ENCODE results near the gene GORASP2. TPM values are rescaled to one million over a fixed set of nuclear protein-coding genes. Genes with fewer than 3 reads are reported as not detected.

The GORASP2 gene
- total and polyA plus RNA-seq, 2 of the 8 experiments (the other 6 are each of a cell fraction or from before 2014, with no cell fraction given): 86.8 to 214 TPM

DNA sequence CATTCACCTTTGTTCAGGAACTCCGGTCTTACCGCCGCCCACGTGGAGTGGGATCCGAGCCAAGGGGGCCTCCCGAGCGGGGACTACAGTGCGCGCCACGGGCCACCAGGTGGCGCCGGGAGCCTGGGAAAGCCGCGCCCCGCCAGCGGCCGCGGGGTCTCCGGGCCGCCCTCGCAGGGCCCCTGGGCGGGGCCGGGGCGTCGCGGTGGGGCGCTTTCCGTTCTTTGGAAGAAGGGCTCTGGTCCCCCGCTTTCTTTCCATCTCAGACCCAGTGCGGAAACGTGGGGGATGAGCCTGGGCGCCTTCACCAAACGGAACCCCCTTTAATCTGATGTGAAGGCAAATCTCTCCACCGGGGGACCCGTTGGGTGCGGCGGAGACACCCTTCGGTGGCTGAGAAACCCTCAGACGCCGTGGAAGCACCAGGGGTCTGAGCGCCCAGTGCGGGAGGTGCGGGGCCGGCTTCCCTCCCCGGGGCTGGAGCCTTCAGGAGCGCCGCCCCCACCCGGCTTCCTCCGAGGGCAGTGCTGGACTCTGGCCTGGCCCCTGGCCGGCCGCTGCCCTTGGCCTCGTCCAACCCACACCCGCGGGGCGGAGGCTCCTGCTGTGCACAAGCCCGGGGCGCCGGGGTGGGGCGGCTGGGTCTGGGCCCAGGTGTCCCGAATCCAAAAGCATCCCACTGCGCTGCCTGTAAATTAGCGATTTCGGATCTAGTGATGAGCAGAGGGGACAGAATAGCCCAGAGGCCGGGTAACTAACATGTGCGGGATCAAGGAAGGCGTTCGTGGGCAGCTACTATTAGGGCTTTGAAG is 44.6 kb downstream of the GORASP2 start (continued):
- TF ChIP-seq, protein P1, sequence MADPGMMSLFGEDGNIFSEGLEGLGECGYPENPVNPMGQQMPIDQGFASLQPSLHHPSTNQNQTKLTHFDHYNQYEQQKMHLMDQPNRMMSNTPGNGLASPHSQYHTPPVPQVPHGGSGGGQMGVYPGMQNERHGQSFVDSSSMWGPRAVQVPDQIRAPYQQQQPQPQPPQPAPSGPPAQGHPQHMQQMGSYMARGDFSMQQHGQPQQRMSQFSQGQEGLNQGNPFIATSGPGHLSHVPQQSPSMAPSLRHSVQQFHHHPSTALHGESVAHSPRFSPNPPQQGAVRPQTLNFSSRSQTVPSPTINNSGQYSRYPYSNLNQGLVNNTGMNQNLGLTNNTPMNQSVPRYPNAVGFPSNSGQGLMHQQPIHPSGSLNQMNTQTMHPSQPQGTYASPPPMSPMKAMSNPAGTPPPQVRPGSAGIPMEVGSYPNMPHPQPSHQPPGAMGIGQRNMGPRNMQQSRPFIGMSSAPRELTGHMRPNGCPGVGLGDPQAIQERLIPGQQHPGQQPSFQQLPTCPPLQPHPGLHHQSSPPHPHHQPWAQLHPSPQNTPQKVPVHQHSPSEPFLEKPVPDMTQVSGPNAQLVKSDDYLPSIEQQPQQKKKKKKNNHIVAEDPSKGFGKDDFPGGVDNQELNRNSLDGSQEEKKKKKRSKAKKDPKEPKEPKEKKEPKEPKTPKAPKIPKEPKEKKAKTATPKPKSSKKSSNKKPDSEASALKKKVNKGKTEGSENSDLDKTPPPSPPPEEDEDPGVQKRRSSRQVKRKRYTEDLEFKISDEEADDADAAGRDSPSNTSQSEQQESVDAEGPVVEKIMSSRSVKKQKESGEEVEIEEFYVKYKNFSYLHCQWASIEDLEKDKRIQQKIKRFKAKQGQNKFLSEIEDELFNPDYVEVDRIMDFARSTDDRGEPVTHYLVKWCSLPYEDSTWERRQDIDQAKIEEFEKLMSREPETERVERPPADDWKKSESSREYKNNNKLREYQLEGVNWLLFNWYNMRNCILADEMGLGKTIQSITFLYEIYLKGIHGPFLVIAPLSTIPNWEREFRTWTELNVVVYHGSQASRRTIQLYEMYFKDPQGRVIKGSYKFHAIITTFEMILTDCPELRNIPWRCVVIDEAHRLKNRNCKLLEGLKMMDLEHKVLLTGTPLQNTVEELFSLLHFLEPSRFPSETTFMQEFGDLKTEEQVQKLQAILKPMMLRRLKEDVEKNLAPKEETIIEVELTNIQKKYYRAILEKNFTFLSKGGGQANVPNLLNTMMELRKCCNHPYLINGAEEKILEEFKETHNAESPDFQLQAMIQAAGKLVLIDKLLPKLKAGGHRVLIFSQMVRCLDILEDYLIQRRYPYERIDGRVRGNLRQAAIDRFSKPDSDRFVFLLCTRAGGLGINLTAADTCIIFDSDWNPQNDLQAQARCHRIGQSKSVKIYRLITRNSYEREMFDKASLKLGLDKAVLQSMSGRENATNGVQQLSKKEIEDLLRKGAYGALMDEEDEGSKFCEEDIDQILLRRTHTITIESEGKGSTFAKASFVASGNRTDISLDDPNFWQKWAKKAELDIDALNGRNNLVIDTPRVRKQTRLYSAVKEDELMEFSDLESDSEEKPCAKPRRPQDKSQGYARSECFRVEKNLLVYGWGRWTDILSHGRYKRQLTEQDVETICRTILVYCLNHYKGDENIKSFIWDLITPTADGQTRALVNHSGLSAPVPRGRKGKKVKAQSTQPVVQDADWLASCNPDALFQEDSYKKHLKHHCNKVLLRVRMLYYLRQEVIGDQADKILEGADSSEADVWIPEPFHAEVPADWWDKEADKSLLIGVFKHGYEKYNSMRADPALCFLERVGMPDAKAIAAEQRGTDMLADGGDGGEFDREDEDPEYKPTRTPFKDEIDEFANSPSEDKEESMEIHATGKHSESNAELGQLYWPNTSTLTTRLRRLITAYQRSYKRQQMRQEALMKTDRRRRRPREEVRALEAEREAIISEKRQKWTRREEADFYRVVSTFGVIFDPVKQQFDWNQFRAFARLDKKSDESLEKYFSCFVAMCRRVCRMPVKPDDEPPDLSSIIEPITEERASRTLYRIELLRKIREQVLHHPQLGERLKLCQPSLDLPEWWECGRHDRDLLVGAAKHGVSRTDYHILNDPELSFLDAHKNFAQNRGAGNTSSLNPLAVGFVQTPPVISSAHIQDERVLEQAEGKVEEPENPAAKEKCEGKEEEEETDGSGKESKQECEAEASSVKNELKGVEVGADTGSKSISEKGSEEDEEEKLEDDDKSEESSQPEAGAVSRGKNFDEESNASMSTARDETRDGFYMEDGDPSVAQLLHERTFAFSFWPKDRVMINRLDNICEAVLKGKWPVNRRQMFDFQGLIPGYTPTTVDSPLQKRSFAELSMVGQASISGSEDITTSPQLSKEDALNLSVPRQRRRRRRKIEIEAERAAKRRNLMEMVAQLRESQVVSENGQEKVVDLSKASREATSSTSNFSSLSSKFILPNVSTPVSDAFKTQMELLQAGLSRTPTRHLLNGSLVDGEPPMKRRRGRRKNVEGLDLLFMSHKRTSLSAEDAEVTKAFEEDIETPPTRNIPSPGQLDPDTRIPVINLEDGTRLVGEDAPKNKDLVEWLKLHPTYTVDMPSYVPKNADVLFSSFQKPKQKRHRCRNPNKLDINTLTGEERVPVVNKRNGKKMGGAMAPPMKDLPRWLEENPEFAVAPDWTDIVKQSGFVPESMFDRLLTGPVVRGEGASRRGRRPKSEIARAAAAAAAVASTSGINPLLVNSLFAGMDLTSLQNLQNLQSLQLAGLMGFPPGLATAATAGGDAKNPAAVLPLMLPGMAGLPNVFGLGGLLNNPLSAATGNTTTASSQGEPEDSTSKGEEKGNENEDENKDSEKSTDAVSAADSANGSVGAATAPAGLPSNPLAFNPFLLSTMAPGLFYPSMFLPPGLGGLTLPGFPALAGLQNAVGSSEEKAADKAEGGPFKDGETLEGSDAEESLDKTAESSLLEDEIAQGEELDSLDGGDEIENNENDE (IDR thresholded peaks at IDR 0.05; ENCODE audit: insufficient replicate concordance, low read length): no peak
- no peak for TF ChIP-seq SP1 (IDR thresholded peaks at IDR 0.05; ENCODE audit: low read depth, low read length)
- no peak for TF ChIP-seq JUN (IDR thresholded peaks at IDR 0.05; ENCODE audit: low read depth, low read length)
- TF ChIP-seq TBP (IDR thresholded peaks at IDR 0.05; ENCODE audit: low read depth, low read length): peak; percentile 35; the same call in 1 of the 2 replicates
- TF ChIP-seq, protein P2, sequence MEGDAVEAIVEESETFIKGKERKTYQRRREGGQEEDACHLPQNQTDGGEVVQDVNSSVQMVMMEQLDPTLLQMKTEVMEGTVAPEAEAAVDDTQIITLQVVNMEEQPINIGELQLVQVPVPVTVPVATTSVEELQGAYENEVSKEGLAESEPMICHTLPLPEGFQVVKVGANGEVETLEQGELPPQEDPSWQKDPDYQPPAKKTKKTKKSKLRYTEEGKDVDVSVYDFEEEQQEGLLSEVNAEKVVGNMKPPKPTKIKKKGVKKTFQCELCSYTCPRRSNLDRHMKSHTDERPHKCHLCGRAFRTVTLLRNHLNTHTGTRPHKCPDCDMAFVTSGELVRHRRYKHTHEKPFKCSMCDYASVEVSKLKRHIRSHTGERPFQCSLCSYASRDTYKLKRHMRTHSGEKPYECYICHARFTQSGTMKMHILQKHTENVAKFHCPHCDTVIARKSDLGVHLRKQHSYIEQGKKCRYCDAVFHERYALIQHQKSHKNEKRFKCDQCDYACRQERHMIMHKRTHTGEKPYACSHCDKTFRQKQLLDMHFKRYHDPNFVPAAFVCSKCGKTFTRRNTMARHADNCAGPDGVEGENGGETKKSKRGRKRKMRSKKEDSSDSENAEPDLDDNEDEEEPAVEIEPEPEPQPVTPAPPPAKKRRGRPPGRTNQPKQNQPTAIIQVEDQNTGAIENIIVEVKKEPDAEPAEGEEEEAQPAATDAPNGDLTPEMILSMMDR (IDR thresholded peaks at IDR 0.05; ENCODE audit: control extremely low read depth in 1 of 3, insufficient read depth in 1 of 3, low read depth in 1 of 3, low read length in 3 of 3): peak; percentile 83 to 93 (median 83)
- TF ChIP-seq ZNF274 (IDR thresholded peaks at IDR 0.05; ENCODE audit: borderline replicate concordance, extremely low read depth, low read length): no peak
- no peak for TF ChIP-seq CHD2 (IDR thresholded peaks at IDR 0.05; ENCODE audit: low read length)
- TF ChIP-seq BCL11A (IDR thresholded peaks at IDR 0.05; ENCODE audit: low read depth in 2 of 2, low read length in 2 of 2): no peak

Measured in H1 (cell line).